ENCODE results near the gene ZNF518A.

DNA sequence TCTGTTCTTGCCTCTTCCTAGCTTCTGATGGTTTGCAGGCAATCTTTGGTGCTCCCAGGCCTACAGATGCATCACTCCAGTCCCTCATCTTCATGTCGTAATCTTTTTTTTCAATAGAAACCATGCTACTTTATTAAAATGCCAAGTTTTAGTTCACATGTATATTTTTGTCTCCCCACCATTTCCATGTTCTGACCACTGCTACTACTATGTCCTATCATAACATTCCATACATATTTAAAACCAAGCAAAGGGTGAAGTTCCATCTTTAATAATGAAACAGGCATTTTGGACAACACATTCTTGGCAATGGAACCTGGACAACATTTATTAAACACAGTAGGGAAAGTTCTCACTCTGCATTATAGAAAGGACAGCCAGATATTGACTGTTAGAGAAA, 58.8 kb downstream of the ZNF518A start:
- TF ChIP-seq CTCF (IDR thresholded peaks at IDR 0.05) (no peak), PHF8 (IDR thresholded peaks at IDR 0.05; ENCODE audit: borderline replicate concordance, low read depth) (no peak), SMC3 (IDR thresholded peaks at IDR 0.05) (no peak), POLR2A (IDR thresholded peaks at IDR 0.05; ENCODE audit: low read length) (no peak), CEBPB (IDR thresholded peaks at IDR 0.05) (no peak), JUN (IDR thresholded peaks at IDR 0.05) (no peak), FOSL2 (IDR thresholded peaks at IDR 0.05) (no peak), FOSL2 (CRISPR knock-in tag; IDR thresholded peaks at IDR 0.05) (no peak)
- TF ChIP-seq, protein P1, sequence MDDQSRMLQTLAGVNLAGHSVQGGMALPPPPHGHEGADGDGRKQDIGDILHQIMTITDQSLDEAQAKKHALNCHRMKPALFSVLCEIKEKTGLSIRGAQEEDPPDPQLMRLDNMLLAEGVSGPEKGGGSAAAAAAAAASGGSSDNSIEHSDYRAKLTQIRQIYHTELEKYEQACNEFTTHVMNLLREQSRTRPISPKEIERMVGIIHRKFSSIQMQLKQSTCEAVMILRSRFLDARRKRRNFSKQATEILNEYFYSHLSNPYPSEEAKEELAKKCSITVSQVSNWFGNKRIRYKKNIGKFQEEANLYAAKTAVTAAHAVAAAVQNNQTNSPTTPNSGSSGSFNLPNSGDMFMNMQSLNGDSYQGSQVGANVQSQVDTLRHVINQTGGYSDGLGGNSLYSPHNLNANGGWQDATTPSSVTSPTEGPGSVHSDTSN (IDR thresholded peaks at IDR 0.05), result no peak
- TF ChIP-seq, protein P2, sequence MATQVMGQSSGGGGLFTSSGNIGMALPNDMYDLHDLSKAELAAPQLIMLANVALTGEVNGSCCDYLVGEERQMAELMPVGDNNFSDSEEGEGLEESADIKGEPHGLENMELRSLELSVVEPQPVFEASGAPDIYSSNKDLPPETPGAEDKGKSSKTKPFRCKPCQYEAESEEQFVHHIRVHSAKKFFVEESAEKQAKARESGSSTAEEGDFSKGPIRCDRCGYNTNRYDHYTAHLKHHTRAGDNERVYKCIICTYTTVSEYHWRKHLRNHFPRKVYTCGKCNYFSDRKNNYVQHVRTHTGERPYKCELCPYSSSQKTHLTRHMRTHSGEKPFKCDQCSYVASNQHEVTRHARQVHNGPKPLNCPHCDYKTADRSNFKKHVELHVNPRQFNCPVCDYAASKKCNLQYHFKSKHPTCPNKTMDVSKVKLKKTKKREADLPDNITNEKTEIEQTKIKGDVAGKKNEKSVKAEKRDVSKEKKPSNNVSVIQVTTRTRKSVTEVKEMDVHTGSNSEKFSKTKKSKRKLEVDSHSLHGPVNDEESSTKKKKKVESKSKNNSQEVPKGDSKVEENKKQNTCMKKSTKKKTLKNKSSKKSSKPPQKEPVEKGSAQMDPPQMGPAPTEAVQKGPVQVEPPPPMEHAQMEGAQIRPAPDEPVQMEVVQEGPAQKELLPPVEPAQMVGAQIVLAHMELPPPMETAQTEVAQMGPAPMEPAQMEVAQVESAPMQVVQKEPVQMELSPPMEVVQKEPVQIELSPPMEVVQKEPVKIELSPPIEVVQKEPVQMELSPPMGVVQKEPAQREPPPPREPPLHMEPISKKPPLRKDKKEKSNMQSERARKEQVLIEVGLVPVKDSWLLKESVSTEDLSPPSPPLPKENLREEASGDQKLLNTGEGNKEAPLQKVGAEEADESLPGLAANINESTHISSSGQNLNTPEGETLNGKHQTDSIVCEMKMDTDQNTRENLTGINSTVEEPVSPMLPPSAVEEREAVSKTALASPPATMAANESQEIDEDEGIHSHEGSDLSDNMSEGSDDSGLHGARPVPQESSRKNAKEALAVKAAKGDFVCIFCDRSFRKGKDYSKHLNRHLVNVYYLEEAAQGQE (IDR thresholded peaks at IDR 0.05), result no peak

Data from A549 (cell line).